Kidney epithelial cell (primary cell): ENCODE measurements around the gene ARGFX. TPM values are rescaled to one million over a fixed set of nuclear protein-coding genes. Genes with fewer than 3 reads are reported as not detected.
"Not testable (repeated sequence)": the region's sequence is repeated elsewhere in the genome, so short reads cannot be mapped to it uniquely, and the experiment has no call there.

Experiments
- DNase-seq: peaks from one replicate; pipeline ENCODE4 v3.0.0-alpha.2; 2010; ENCODE audit warnings: low read depth
- H3K27me3 ChIP-seq: 2 replicates; pipeline ENCODE4 v1.6.0; 2011; ENCODE audit warnings: low read length; ENCODE audit not compliant: control insufficient read depth, insufficient read depth
- H3K36me3 ChIP-seq: 2 replicates; pipeline ENCODE4 v1.5.1; 2011; ENCODE audit warnings: low read length; ENCODE audit not compliant: control insufficient read depth, insufficient read depth
- H3K4me3 ChIP-seq: 2 replicates; pipeline ENCODE4 v1.5.1; 2011; ENCODE audit warnings: low read depth, mild to moderate bottlenecking, control low read depth, low read length
- CTCF ChIP-seq: IDR thresholded peaks from 2 replicates; pipeline ENCODE4 v1.5.1; 2011; ENCODE audit warnings: mild to moderate bottlenecking, moderate library complexity, low read length, control low read depth, inconsistent platforms; ENCODE audit not compliant: insufficient read depth, poor library complexity, severe bottlenecking
- total RNA-seq: library from RNA; depleted of rRNA; stranded (reverse); fragments of >200 nt; gene quantifications from 2 replicates; pipeline ENCODE4 v1.2.3, GENCODE V29; 2015

Gene ARGFX
- total RNA-seq, 1 donor from 2014 or later: not detected

GRCh38 chr3:121562148-121562547 is 5.6 kb upstream of the ARGFX start:
- DNase-seq: no peak
- Histone ChIP-seq H3K4me3 (no peak overlapping the region), H3K36me3 (no peaks in the 10 kb centered on the region), H3K27me3 (no peaks in the 10 kb centered on the region)
- no peak for TF ChIP-seq CTCF

GRCh38 chr3:121566773-121567172 is 976 bp upstream of the ARGFX start:
- Histone ChIP-seq H3K27me3 (no peaks in the 10 kb centered on the region), H3K36me3 (no peaks in the 10 kb centered on the region), H3K4me3 (no peak overlapping the region)
- TF ChIP-seq CTCF: no peak
- no peak for DNase-seq

GRCh38 chr3:121574449-121574848 is 6.7 kb downstream of the ARGFX start:
- DNase-seq: no peak
- no peaks in the 10 kb centered on the region for H3K27me3 ChIP-seq
- H3K36me3 ChIP-seq: no peaks in the 10 kb centered on the region
- no peak overlapping the region for H3K4me3 ChIP-seq
- no peak for TF ChIP-seq CTCF

GRCh38 chr3:121581691-121582090 is 13.9 kb downstream of the ARGFX start:
- Histone ChIP-seq H3K27me3 (no peaks in the 10 kb centered on the region), H3K4me3 (no peak overlapping the region), H3K36me3 (no peaks in the 10 kb centered on the region)
- no peak for DNase-seq
- TF ChIP-seq CTCF: no peak

GRCh38 chr3:121584418-121584817 is 16.7 kb downstream of the ARGFX start:
- no peak for TF ChIP-seq CTCF
- Histone ChIP-seq H3K27me3 (no peaks in the 10 kb centered on the region), H3K36me3 (no peaks in the 10 kb centered on the region), H3K4me3 (no peak overlapping the region)
- no peak for DNase-seq

- Histone ChIP-seq H3K4me3 (no peak within 1 kb of the TSS), H3K36me3 (no peaks in the 10 kb centered on the region), H3K27me3 (no peaks in the 10 kb centered on the region)
- no peak for DNase-seq
- TF ChIP-seq CTCF: no peak
These were observed 25.3 kb downstream of the ARGFX start, which contains the start of gene FBXO40 for GRCh38 chr3:121592856-121593702. Gene FBXO40 (plus strand): TSS chr3:121593379. CDS start chr3:121620576, 27,197 bp downstream.

- H3K36me3 ChIP-seq, DNase-seq, H3K27me3 ChIP-seq, H3K4me3 ChIP-seq: not testable (repeated sequence)
These were observed 26.1 kb downstream of the ARGFX start for GRCh38 chr3:121593806-121594205.
